ENCODE data around the gene UBE2M.

DNA sequence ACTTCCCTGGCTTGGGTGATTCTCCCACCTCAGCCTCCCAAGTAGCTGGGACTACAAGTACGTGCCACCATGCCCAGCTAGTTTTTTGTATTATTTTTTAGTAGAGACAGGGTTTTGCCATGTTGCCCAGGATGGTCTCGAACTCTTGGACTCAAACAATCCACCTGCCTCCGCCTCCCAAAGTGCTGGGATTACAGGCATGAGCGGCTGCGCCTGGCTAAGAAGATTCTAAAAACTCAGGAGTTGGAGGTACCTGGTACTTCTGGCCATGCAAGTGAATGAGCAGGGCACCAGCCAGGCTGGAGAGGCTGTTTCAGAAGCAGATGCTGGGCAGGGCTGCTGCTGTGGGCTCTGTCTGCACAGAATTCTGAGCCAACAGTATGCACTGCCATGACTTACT, 8.6 kb upstream of the UBE2M start:
- TF ChIP-seq, protein P1, sequence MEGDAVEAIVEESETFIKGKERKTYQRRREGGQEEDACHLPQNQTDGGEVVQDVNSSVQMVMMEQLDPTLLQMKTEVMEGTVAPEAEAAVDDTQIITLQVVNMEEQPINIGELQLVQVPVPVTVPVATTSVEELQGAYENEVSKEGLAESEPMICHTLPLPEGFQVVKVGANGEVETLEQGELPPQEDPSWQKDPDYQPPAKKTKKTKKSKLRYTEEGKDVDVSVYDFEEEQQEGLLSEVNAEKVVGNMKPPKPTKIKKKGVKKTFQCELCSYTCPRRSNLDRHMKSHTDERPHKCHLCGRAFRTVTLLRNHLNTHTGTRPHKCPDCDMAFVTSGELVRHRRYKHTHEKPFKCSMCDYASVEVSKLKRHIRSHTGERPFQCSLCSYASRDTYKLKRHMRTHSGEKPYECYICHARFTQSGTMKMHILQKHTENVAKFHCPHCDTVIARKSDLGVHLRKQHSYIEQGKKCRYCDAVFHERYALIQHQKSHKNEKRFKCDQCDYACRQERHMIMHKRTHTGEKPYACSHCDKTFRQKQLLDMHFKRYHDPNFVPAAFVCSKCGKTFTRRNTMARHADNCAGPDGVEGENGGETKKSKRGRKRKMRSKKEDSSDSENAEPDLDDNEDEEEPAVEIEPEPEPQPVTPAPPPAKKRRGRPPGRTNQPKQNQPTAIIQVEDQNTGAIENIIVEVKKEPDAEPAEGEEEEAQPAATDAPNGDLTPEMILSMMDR (IDR thresholded peaks at IDR 0.05), result no peak
- TF ChIP-seq POLR2A (IDR thresholded peaks at IDR 0.05), result no peak

All from thyroid gland (tissue), 4 donors.